ENCODE data around the gene CMTM7.

CMTM7 gene

DNA sequence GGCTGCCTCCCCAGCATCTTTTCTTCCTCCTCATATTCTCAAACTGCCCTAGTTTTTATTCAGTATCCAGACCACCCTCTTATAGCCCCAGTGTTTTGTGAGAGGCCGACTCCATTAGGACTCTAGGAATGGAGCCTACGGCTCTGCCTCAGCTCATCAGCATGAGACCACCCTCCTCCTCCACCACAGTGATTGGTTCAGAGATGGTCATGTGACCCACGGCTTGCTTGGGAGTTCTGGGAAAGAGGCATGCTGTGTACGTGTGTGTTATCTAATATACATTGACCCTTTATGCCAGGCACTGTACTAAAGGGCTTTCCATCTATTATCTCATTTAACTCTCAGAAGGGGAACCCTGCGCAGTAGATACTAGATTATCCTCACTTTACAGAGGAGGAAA lies 17.8 kb upstream of the CMTM7 start:
- no peaks in the 10 kb centered on the region for H3K27me3 ChIP-seq (ENCODE audit: insufficient read depth, poor library complexity, severe bottlenecking)
- no peak overlapping the region for H3K27ac ChIP-seq (replicated peaks)
- DNase-seq (ENCODE audit: low read depth in 1 of 2, low spot score in 1 of 2) = no peak
- no peak overlapping the region for H3K4me3 ChIP-seq (replicated peaks; ENCODE audit: insufficient read depth, low read length)
- no peak for TF ChIP-seq REST (IDR thresholded peaks at IDR 0.05; ENCODE audit: insufficient replicate concordance, low read depth)
- no peak for TF ChIP-seq GABPA (IDR thresholded peaks at IDR 0.05; ENCODE audit: low read depth)
- no peak for TF ChIP-seq CTCF (IDR thresholded peaks at IDR 0.05; ENCODE audit: insufficient read depth, low read length)
- no peak for TF ChIP-seq SPI1 (IDR thresholded peaks at IDR 0.05; ENCODE audit: borderline replicate concordance, low read depth)
- no peak for TF ChIP-seq POLR2AphosphoS5 (IDR thresholded peaks at IDR 0.05; ENCODE audit: low read depth)

GRCh38 chr3:32374788-32375595 lies 16.7 kb upstream of the CMTM7 start:
- TF ChIP-seq REST (IDR thresholded peaks at IDR 0.05; ENCODE audit: insufficient replicate concordance, low read depth) (no peak), CTCF (IDR thresholded peaks at IDR 0.05; ENCODE audit: insufficient read depth, low read length) (peak; percentile 27), POLR2AphosphoS5 (IDR thresholded peaks at IDR 0.05; ENCODE audit: low read depth) (no peak), SPI1 (IDR thresholded peaks at IDR 0.05; ENCODE audit: borderline replicate concordance, low read depth) (peak; percentile 27; the same call in 1 of the 2 replicates)
- no peak overlapping the region for H3K27ac ChIP-seq (replicated peaks)
- H3K27me3 ChIP-seq (ENCODE audit: insufficient read depth, poor library complexity, severe bottlenecking) = no peaks in the 10 kb centered on the region
- no peak overlapping the region for H3K4me3 ChIP-seq (replicated peaks; ENCODE audit: insufficient read depth, low read length)
- DNase-seq (ENCODE audit: low read depth in 1 of 2, low spot score in 1 of 2) = peak in 1 of 2 experiments; percentile 75

DNA sequence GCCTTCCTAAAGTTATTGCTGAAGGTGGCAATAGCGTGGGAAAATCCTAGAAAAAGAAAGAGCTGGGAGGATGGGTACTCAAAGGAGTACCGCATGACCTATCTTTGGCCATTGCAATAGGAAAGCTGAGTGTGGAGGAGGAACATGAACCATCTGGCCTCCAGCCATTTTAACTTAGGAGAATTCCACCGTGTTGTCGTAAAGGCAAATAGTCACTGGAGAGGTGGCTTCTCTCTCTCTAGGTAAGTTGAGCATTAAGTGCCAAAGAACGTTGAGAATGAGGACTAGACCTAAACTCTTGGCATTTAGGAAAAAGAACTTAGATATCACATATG lies 16.1 kb upstream of the CMTM7 start:
- Histone ChIP-seq H3K27me3 (ENCODE audit: insufficient read depth, poor library complexity, severe bottlenecking) (no peaks in the 10 kb centered on the region), H3K27ac (replicated peaks) (no peak overlapping the region), H3K4me3 (replicated peaks; ENCODE audit: insufficient read depth, low read length) (no peak overlapping the region)
- no peak for TF ChIP-seq POLR2AphosphoS5 (IDR thresholded peaks at IDR 0.05; ENCODE audit: low read depth)
- no peak for TF ChIP-seq SPI1 (IDR thresholded peaks at IDR 0.05; ENCODE audit: borderline replicate concordance, low read depth)
- TF ChIP-seq REST (IDR thresholded peaks at IDR 0.05; ENCODE audit: insufficient replicate concordance, low read depth) = no peak
- no peak for TF ChIP-seq GABPA (IDR thresholded peaks at IDR 0.05; ENCODE audit: low read depth)
- TF ChIP-seq CTCF (IDR thresholded peaks at IDR 0.05; ENCODE audit: insufficient read depth, low read length) = no peak
- DNase-seq (ENCODE audit: low read depth in 1 of 2, low spot score in 1 of 2) = no peak
